Cardiac muscle cell (in vitro differentiated cells and primary cell): ENCODE measurements around the gene RADIL. TPM values are rescaled to one million over a fixed set of nuclear protein-coding genes. Genes with fewer than 3 reads are reported as not detected.

Experiments used
- DNase-seq, 2 donors: peaks; one replicate each; pipeline versions ENCODE4 v3.0.0 to v3.0.0-alpha.2; 2010 to 2017; ENCODE audit warnings: low read depth in 1 of 2, low spot score in 1 of 2
- H3K27ac ChIP-seq: fragments of 200-600 bp; sonication (generic); 2 replicates; pipeline ENCODE4 v1.5.1; 2016
- H3K27me3 ChIP-seq: fragments of 200-600 bp; sonication (generic); 2 replicates; pipeline ENCODE4 v1.6.0; 2016; ENCODE audit warnings: control low read depth
- H3K36me3 ChIP-seq: fragments of 200-600 bp; sonication (generic); 2 replicates; pipeline ENCODE4 v1.5.1; 2016; ENCODE audit warnings: control low read depth
- H3K4me1 ChIP-seq: fragments of 200-600 bp; sonication (generic); 2 replicates; pipeline ENCODE4 v1.8.1; 2017; ENCODE audit warnings: low read depth, mild to moderate bottlenecking, mixed run types
- H3K4me3 ChIP-seq: fragments of 200-600 bp; sonication (generic); 2 replicates; pipeline ENCODE4 v1.5.1; 2016; ENCODE audit warnings: mild to moderate bottlenecking
- H3K9me3 ChIP-seq: fragments of 200-600 bp; sonication (generic); 2 replicates; pipeline ENCODE4 v1.5.1; 2017; ENCODE audit warnings: low read depth, mild to moderate bottlenecking, control low read depth
- CTCF ChIP-seq: IDR thresholded peaks from 2 replicates; pipeline ENCODE4 v1.5.1; 2012; ENCODE audit warnings: low read depth, mild to moderate bottlenecking, low read length
- polyA plus RNA-seq: library from polyadenylated mRNA; unstranded; fragments of >200 nt; fragmentation: Nextera tagmentation; extraction: Ambion mirVana; gene quantifications from 2 replicates; pipeline ENCODE4 v1.2.1, GENCODE V29; 2016
- total RNA-seq: library from RNA; depleted of rRNA; stranded (reverse); fragments of >200 nt; gene quantifications from 2 replicates; pipeline ENCODE4 v1.2.3, GENCODE V29; 2016

The RADIL gene
- total and polyA plus RNA-seq, 2 experiments from 2014 or later: 41.6 to 110 TPM

DNA sequence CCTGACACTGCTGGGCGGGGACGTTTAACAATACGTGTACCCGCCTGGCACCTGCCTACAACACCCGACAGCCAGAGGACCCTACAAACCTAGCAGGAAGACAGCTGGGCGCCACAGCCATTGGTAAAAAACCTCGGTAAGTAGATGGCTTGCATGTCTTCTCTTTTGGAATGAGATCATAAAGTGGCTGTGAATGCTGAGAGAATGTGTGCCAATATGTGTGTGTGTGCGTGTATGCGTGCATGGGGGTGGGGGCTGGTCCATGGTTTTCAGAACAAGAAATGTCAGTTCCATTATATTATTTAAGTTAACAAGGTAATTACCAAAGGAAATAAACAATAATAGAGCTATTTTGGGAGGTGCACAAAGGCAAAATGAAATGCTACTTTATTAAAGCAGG is 60.8 kb downstream of the RADIL start:
- DNase-seq: no peak

GRCh38 chr7:4820967-4821471 is 62.5 kb downstream of the RADIL start:
- DNase-seq: no peak

More for the DNA sequence above, 60.8 kb downstream of the RADIL start:
- Histone ChIP-seq H3K4me1 (no peaks in the 10 kb centered on the region), H3K9me3 (no peaks in the 10 kb centered on the region), H3K27me3 (no peaks in the 10 kb centered on the region), H3K36me3 (no peaks in the 10 kb centered on the region), H3K27ac (no peak overlapping the region), H3K4me3 (no peak overlapping the region)
- no peak for TF ChIP-seq CTCF

DNA sequence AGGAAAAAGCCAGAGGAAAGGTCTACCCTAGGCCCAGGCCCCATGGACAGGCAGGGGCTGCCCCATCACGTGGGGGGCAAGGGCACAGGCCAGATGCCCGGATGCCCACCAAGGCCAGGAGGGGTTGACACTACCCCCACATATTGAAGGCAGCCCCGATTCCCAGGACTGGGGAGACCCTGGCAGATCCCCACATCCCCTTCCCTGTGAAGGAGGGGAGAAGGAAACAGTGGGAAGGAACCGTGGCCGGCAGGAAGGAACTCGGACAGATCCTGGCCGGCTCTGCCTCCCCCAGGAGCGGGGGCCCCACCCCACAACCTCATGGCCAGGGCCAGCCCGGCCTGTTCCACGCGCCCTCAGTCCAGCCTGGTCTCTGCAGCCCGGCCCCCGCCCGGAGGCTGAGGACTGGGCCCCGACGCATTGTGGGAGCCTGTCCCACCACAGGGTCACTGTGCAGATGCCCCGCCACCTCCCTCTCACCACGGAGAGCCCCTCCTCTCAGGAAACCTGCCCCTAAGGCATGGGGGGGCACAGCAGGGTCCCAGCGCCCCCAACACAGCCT is 63.0 kb downstream of the RADIL start:
- no peak for DNase-seq
- no peak overlapping the region for H3K27ac ChIP-seq

More at GRCh38 chr7:4820967-4821471, 62.5 kb downstream of the RADIL start:
- Histone ChIP-seq H3K27me3 (no peaks in the 10 kb centered on the region), H3K9me3 (no peaks in the 10 kb centered on the region), H3K4me3 (no peak overlapping the region), H3K36me3 (no peaks in the 10 kb centered on the region), H3K27ac (no peak overlapping the region), H3K4me1 (no peaks in the 10 kb centered on the region)
- TF ChIP-seq CTCF: no peak

GRCh38 chr7:4819560-4820404 is 63.7 kb downstream of the RADIL start:
- DNase-seq: no peak
- Histone ChIP-seq H3K27ac (no peak overlapping the region), H3K4me1 (no peaks in the 10 kb centered on the region), H3K36me3 (no peaks in the 10 kb centered on the region), H3K9me3 (no peaks in the 10 kb centered on the region), H3K4me3 (no peak overlapping the region), H3K27me3 (no peaks in the 10 kb centered on the region)
- TF ChIP-seq CTCF: no peak

More for the DNA sequence above, 63.0 kb downstream of the RADIL start:
- Histone ChIP-seq H3K9me3 (no peaks in the 10 kb centered on the region), H3K27me3 (no peaks in the 10 kb centered on the region), H3K36me3 (no peaks in the 10 kb centered on the region), H3K4me3 (no peak overlapping the region), H3K4me1 (no peaks in the 10 kb centered on the region)
- no peak for TF ChIP-seq CTCF

- TF ChIP-seq CTCF: no peak
- peak in 1 of 2 donors; percentile 12 for DNase-seq
- peaks cover 6% of the 10 kb centered on the region for H3K36me3 ChIP-seq
- H3K27ac ChIP-seq: no peak overlapping the region
- H3K27me3 ChIP-seq: no peaks in the 10 kb centered on the region
- no peaks in the 10 kb centered on the region for H3K9me3 ChIP-seq
- H3K4me3 ChIP-seq: no peak overlapping the region
- no peaks in the 10 kb centered on the region for H3K4me1 ChIP-seq
Observed at GRCh38 chr7:4818000-4818794, 65.3 kb downstream of the RADIL start.
